ENCODE results near the gene AJAP1. TPM values are rescaled to one million over a fixed set of nuclear protein-coding genes. Genes with fewer than 3 reads are reported as not detected.

AJAP1 gene
- total RNA-seq, 4 donors from 2014 or later, result 0.19 to 0.65 (median 0.22) TPM; not detected in 1

DNA sequence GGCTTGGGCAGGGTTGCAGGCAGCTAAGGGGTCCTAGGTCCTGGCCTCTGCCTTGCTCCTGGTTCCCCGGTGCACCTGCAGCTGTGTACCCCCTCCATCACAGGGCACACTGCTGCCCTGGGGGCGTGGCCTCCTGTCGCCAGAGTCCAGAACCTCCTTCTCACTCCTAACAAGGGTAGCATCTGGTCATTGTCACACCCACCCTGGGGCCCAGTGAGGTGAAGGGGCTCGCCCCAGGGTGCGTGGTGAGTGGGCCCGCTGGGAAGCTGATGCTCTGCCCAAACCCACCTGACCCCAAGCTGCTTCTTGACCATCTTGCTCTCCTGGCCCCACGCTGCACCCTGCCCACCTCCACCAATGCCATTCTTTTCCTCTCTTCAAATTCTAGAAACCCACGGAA, 44.5 kb downstream of the AJAP1 start:
- TF ChIP-seq, protein P1, sequence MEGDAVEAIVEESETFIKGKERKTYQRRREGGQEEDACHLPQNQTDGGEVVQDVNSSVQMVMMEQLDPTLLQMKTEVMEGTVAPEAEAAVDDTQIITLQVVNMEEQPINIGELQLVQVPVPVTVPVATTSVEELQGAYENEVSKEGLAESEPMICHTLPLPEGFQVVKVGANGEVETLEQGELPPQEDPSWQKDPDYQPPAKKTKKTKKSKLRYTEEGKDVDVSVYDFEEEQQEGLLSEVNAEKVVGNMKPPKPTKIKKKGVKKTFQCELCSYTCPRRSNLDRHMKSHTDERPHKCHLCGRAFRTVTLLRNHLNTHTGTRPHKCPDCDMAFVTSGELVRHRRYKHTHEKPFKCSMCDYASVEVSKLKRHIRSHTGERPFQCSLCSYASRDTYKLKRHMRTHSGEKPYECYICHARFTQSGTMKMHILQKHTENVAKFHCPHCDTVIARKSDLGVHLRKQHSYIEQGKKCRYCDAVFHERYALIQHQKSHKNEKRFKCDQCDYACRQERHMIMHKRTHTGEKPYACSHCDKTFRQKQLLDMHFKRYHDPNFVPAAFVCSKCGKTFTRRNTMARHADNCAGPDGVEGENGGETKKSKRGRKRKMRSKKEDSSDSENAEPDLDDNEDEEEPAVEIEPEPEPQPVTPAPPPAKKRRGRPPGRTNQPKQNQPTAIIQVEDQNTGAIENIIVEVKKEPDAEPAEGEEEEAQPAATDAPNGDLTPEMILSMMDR (IDR thresholded peaks at IDR 0.05; ENCODE audit: low read depth), result no peak

DNA sequence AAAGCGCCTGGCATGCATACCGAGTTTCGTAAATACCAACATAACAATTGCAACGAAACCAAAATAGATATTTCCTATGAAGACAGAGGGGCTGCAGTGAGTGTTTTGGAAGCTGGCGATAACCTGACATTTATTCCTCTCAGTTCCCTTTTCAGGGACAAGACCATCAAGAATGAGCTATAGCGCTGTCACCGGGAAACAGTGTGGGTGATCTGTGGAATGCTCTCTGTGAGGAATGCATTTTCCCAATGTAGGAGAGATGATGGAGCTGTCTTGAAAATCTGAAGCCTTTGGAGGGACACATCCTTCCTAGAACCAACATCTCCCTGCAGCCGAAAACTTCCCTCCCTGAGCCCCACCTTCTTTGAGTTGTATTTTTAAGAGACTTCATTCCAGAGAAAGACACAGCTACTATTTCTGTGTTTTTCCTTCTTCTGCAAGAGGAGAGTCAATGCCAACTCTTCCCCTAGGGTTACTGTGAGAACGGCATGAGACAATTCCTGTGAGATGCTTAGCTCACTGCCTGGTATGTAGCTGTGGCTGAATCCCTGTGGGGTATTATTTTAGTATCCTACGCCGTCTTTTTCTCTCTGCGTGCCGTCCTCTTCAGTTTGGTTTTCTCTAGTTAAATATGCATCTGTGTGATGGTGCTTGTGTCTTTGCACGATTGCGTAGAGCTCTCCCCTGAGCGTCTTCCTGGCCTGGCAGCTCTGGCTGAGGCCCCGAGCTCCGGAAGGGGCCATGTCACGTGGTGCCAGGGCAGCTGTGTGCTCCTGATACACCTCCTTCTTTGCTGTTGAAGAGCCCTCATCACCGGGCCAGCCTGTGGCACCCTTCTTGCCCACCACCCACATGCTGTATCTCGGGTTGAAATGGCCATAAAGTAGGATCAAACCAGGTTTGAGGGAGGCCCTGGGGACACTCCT, 45.2 kb downstream of the AJAP1 start:
- TF ChIP-seq, protein P1 (IDR thresholded peaks at IDR 0.05; ENCODE audit: low read depth), result no peak

DNA sequence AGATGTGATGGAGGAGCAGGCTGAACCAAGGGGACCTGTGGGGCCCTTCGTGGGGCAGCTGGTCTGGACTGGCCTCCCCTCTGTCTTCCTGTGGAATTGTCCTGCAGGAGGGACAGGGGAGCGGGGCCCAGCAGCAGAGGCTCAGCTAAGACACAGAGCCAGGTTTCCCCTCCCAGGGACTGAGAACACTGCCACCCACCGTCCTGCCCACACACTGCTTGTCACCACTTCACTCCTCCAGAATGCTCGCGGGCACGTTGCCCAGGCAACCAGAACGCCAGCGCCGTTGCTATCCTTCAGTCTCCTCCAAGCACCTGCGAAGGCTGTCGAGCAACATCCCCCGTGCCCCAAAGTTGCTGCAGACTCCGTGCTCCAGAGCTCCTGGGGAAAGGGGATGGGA, 46.4 kb downstream of the AJAP1 start:
- TF ChIP-seq, protein P1 (IDR thresholded peaks at IDR 0.05; ENCODE audit: low read depth), result no peak

DNA sequence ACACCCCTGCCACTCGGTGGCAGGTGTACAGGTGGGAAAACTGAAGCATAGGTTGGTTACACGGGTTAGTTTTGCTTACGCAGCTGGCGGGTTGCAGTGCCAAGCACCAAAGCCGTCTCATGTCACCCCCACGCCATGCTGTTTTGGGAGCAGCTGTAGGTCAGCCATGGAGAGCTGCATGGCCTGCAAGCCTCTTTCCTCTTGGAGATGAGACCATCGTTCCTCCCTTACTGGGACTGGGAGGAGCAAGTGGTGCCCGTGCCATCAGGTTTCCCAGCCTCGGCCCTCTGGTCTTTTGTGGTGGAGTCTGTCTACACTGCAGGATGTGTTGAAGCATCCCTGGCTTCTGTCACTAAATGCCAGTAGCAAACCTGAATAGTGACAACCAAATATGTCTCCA, 46.9 kb downstream of the AJAP1 start:
- TF ChIP-seq, protein P1 (IDR thresholded peaks at IDR 0.05; ENCODE audit: low read depth), result no peak

DNA sequence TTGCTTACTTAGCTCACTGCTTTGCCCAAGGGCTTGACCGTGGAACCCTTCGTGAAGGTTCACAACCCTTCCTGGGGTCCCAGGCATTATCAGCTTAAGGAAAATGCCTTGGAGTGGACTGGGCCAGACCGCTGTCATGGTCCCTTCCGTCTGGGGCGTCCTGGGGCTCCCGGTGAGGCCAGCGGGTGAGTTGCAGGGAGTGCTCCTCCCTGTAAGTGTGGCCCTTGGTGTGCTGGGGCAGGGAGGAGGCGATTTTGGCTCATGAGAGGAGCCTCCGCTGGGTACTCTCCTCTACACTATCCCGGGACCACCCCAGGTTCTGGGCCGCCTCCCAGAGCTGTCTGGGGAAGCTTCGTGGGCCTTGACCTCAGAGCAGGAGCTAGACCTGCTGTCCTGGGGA, 48.1 kb downstream of the AJAP1 start:
- TF ChIP-seq, protein P1 (IDR thresholded peaks at IDR 0.05; ENCODE audit: low read depth), result no peak

DNA sequence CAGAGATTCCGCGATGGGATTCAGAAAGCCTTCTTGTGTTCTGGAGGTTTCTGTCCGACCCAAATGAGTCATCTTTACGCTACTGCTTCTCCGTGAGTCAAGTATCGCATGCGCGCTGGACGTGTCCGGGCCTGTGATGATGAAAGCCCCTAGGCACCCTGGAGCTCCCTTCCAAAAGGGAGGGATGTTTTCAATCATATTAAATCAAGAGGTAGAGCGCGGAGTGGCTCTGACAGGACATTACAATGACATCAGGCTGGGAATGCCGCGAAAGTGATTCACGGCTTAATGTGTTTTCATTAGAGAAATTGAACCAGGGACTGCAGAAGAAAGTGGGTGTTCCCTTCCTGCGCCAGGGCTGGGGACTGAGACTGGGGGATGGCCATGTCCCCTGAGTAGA, 48.5 kb downstream of the AJAP1 start:
- TF ChIP-seq, protein P1 (IDR thresholded peaks at IDR 0.05; ENCODE audit: low read depth), result no peak

DNA sequence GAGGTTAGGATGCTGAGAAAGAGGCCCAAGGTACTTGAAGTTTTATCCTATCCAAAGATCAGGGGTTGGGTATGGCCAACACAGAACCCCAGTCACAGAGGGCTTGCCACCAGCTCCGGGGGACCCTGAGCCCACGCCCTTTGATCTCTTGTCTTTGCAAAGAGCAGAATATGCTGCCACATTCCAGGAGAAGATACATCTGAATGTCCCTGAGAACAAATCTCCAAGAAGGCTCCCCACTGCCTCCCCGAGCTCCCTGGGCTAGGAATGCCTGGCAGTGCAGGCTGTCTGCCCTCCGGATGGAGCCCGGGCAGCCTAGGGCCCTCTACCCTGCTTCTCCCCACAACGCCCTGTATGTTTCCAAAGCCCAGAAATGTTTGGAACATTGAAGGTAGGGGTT, 49.2 kb downstream of the AJAP1 start:
- TF ChIP-seq, protein P1 (IDR thresholded peaks at IDR 0.05; ENCODE audit: low read depth), result no peak
